G401.6 (cell line): Measurements from ENCODE around the gene CSF3.

Experiments
- FAIRE-seq: peaks from 2 replicates; lab custom pipeline; 2012; peaks lifted over from hg19 to GRCh38; lab: Jason Lieb, UNC

CSF3 gene, protein sequence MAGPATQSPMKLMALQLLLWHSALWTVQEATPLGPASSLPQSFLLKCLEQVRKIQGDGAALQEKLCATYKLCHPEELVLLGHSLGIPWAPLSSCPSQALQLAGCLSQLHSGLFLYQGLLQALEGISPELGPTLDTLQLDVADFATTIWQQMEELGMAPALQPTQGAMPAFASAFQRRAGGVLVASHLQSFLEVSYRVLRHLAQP

DNA sequence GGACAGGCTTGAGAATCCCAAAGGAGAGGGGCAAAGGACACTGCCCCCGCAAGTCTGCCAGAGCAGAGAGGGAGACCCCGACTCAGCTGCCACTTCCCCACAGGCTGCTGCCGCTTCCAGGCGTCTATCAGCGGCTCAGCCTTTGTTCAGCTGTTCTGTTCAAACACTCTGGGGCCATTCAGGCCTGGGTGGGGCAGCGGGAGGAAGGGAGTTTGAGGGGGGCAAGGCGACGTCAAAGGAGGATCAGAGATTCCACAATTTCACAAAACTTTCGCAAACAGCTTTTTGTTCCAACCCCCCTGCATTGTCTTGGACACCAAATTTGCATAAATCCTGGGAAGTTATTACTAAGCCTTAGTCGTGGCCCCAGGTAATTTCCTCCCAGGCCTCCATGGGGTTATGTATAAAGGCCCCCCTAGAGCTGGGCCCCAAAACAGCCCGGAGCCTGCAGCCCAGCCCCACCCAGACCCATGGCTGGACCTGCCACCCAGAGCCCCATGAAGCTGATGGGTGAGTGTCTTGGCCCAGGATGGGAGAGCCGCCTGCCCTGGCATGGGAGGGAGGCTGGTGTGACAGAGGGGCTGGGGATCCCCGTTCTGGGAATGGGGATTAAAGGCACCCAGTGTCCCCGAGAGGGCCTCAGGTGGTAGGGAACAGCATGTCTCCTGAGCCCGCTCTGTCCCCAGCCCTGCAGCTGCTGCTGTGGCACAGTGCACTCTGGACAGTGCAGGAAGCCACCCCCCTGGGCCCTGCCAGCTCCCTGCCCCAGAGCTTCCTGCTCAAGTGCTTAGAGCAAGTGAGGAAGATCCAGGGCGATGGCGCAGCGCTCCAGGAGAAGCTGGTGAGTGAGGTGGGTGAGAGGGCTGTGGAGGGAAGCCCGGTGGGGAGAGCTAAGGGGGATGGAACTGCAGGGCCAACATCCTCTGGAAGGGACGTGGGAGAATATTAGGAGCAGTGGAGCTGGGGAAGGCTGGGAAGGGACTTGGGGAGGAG, at the start of gene CSF3:
TSS of gene CSF3 (plus strand) at position 436 of the 993 bp plus-strand sequence. CDS start at position 471, 35 bp downstream.
- no peak for FAIRE-seq

DNA sequence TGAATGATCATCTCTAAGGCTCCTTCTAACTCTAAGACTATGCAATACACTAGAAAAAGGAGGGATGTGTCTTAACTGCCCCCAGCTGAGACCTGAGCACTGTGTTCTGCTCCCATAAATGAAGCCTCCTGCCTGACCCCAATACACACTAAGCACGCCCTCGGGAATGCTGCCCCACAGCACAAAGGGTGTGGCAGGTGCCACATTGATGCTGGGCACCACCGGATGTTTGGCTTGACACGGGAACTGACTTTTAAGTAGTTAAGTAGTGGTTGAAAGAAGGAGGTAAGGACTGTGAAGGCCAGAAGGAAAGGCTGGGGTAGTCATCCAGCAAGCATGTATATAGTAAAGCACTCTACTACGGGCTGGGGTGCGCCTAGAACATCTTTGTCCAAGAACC, 48.5 kb upstream of the CSF3 start:
- no peak for FAIRE-seq

DNA sequence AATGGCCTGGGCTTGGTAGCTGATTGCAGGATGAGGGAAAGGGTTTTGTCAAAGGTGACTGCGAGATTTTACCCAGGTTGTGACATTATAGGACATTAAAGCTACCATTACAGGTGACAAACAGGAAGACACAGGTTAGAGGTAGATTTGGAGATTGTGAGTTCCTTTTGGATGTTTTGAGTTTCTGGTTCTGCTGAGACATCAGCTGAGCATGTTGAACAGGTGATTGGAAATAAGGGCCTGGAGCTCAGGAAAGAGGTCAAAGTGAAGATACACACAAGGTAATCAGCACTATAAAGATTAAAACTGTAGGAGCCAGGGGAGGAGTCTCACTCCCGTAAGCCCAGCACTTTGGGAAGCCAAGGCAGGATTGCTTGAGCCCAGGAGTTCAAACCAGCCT, 46.5 kb upstream of the CSF3 start:
- FAIRE-seq, result no peak

DNA sequence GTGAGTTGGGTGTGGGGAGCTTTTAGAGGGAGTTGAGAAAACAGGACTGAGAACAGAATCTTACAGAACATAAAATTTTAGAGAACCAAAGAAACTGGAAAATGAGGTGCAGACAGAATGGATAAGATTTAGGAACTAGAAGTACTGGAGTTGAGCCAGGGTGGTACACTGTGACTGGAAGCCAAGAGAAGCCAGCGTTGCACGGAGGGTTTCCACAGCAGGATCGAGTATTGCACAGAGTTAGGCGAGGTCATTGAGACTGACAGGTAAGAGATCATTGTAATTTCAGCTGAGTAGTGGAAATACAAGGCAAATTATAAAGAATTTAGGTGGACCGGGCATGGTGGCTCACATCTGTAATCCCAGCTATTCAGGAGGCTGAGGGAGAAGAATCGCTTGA, 45.9 kb upstream of the CSF3 start:
- no peak for FAIRE-seq

DNA sequence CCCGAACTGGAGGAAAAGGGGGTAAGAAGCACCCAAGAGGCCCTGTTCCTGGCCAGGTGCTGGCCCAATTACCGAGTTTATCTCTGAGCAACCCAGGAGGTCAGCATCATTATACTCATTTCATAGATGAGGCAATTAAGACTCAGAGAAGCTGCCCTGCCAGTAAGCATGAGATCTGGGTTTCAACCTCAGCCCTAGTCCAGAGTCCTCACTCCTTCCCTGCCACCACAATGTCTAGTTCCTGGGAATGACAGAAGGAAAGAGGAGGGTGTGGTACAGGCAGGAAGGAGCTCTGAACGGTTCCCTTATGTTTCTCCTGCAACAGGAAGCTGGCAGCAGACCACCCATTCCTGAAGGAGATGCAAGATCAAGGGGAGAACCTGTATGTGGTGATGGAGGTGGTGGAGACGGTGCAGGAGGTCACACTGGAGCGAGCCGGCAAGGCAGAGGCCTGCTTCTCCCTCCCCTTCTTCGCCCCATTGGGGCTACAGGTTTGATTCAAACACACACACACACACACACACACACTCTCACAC, 45.0 kb upstream of the CSF3 start:
- FAIRE-seq, result no peak

DNA sequence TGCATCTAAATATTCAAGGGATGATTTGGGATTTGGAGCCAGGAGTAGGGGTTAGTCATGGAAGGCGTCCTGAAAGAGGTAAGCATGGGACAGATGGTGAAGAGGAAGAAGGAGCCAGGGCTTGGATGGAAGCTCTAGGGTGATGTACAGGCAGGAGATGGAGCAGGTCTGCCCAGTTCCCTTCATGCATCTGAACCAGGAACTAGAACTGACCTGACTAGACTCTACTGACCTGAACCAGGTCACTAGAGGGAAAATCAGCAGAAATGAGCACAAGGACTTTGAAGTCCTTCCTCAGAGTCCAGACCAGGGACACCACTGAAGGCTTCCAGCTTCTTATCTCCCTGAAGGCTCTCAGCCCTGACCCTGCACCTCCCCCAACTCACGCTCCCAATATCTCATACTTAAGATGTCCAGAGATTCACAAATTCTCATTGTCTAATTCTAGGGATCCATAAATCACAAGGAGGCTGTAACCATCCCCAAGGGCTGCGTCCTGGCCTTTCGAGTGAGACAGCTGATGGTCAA, 44.1 kb upstream of the CSF3 start:
- no peak for FAIRE-seq

DNA sequence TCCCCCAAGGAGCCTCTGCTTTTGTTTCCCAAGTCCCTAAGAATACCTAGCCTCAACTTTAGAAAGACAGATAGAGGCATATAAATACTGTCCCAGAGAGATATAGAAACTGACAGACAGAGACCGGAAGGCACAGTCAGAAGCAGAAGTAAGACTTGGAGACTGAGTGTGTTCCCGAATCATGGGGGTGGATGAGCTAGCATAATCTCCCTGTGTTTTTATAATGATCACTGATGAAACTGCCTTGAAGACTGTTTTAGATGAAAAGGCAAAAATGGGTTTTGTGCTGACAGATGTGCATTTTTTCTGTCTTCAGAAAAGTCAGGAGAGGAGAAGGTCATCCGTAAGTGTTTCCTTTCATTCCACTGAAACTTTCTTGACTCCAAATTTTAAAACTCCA, 43.0 kb upstream of the CSF3 start:
- FAIRE-seq, result no peak

DNA sequence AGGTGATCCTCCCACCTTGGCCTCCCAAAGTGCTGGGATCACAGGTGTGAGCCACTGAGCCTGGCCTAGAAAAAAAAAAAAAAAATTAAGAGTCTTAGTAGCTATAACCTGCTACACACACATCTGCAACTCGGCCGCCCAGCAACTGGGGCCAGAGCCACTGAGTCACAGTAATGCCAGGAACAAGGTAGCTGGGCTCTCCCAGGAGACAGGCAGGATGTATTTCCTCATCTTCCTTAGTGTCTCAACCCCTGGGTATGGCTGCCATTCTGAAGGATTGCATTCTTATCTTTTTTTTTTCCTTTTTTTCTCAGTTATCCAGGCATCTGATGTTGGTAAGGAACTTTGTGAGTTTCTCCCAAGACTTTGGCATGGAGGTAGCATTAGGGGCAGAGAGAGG, 41.7 kb upstream of the CSF3 start:
- no peak for FAIRE-seq

DNA sequence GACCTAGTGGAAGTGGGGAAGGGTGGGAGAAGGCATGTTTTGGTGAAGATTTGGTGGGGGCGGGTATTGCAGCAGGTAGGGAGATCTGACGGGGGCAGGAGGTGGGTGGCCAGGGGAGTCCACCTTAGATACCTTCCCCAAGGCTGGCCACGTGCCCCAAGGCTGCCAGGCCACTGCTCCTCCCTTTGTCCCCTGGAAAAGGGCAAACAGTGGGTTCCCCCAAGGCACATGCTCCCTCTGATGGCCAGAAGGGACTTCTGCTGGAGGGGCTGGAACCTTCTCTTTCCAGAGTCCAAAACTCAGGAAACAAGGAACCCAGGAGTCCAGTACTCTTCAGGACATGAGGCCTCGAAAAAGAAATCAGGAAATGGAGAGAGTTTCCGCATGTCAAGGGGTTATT, 40.8 kb upstream of the CSF3 start:
- no peak for FAIRE-seq

DNA sequence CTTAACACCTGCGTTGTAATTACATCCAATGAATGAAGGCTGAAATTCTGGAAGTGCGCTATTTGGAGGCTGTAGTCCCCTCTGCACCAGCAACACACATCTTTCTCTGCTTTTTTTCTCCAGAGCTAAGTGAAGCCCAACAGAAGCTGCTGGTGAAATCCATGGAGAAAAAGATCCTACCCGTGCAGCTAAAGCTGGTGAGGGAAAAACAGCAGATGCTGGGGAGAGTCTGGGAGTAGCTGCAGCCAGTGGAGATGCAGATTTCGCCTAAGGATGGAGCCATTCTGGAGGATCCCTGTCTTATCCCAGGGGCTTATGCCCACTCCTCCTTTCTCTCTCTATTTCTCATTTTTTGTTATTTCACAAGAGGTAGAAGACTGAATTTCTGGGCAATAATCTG, 39.4 kb upstream of the CSF3 start:
- no peak for FAIRE-seq

DNA sequence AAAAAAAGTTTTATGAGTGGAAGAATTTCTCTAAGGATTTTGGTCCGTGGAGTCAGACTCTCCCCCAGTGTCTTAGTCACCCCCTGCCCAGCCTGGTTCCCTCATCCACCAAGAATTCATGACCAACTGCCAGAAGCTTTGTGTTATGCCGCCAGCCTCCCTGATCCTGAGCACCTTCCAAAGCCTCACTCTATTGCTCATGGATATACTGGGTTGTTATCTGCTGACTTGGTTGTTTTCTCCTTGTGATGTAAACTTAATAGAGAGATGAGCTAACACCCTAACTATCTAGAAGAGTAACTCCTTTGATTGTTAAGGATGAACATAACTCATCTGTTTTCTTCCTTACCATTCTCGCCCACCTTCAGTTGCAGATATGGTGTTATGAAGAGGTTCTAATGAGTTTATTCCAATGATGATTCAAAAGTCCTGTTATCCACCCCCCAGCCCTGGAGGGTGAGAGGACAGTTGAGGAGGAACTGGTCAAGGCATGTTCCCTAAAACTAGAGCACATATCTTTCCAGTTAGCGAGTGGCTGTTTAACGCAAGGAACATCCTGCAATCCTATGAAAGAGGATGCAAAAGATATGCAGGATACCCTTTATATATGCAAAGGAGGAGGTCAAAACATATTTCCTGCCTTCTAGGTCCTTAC, 36.1 kb upstream of the CSF3 start:
- no peak for FAIRE-seq

DNA sequence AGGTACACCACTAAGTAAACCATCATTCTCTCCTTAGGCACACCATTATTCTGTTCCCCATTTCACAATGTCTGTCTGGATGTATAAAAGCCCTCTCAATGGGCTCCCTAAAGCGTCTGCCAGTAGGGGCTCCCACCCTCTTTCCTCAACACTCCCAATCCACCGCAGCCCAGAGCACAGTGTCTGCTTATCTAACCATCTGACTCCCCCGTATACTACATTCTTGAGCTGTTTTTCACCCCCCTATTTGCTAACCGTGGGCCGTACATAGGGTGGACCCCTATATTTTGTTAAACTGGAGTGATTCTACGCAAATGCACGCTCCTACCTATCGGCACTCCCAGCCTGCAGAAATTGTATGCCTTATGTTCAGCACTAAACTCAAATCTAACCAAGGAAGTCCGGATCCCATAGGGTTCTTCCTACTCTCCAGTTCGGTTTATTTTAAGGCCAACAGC, 35.3 kb upstream of the CSF3 start:
- FAIRE-seq, result no peak

DNA sequence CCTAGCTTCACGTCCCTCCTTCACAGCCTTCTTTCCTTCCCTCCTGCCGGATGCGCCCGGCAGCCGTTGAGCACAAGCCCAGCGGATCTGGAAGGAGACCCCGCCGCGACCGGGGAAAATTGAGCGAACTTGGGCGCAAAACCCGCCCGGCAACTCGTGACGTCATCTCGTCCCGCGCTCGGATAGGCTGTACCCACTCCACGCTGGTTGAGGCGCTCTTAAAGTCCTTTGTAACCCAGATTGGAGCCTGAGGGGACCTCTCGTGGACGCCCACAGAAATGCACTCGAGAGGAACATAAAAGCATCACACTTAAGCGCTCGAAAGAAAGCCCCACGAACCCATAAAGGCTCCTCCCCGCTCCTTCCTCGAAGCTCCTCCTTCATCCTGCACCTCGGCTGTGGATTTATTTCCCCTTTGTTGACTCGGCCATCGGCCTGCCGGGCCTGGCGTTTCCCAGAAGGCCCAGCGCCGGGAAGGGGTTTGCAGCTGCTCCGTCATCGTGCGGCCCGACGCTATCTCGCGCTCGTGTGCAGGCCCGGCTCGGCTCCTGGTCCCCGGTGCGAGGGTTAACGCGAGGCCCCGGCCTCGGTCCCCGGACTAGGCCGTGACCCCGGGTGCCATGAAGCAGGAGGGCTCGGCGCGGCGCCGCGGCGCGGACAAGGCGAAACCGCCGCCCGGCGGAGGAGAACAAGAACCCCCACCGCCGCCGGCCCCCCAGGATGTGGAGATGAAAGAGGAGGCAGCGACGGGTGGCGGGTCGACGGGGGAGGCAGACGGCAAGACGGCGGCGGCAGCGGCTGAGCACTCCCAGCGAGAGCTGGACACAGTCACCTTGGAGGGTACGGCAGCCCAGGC, 34.7 kb upstream of the CSF3 start, which contains the start of gene PSMD3:
TSS of gene PSMD3 (plus strand) at position 457 of the 856 bp plus-strand sequence. CDS start at position 621, 164 bp downstream.
- FAIRE-seq, result peak; percentile 98

DNA sequence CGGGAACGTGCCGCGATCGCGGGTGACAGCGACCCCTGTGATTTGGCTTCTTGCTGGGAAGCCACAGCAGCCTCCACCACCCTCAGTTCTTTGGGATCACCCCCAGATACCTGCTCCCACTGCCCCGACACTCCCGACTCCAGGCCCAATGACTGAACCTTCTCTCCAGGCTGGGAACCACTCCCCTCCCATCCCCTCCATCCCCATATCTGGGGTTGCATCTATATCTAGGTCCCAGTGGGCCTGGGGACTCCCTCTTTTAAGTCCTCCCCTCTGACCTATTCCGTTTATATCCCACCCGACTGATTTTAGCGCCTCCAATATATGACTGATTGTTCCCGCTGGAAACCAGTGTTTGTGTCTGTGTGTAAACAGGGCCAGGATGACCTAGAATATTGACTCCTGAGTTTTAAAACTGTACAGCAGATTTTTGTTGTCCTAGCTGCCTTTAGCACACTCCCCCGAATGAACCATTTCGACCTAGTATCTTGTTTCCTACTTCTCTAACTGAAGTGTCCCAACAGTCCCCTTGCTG, 34.0 kb upstream of the CSF3 start:
- no peak for FAIRE-seq

DNA sequence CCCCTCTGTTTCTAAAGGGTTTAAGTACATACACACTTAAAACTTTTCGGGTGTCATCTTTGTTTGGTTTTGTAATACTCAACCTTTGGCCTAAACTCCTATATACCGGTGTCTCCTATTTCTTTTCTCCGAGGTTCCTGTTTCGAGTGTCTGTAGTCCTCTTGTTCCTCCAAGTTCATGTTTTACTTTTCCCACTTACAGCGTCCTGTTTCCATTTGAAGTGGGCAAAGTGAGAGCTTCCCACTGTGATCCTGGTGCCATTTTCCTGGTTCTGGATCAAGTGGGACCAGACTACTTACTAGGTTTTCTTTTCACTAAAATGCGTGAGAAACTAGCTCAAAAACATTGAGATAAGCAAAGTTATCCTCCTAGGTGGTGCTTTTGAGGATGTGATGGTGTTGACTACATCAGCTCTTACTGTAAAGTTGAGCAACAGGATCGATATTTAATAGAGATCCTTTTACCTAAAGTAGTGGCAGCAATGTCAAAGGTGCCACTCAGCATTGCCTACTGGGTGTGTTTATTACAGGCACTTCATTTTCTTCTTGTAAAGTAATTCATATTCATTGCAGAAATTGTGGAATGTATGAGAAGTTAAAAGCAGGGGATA, 33.4 kb upstream of the CSF3 start:
- FAIRE-seq, result no peak

DNA sequence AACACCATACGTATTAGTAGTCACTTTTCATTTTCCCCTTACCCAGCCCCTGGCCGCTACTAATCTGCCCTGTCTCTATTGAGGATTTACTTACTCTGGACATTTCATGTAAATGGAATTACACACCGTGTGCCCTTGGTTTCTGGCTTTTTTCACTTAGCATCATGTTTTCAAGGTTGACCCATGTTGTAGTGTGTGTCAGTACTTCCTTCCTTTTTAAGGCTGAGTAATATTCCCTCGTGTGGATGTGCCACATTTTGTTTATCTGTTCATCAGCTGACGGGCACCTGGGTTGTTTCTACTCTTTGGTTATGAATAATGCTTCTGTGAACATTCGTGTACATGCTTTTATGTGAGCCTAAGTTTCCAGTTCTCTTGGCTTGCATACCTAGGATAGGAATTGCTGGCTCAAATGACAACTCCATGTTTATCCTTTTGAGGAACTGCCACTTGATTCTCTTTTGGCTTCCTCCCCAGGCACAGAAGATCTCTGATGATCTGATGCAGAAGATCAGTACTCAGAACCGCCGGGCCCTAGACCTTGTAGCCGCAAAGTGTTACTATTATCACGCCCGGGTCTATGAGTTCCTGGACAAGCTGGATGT, 26.9 kb upstream of the CSF3 start:
- FAIRE-seq, result no peak

DNA sequence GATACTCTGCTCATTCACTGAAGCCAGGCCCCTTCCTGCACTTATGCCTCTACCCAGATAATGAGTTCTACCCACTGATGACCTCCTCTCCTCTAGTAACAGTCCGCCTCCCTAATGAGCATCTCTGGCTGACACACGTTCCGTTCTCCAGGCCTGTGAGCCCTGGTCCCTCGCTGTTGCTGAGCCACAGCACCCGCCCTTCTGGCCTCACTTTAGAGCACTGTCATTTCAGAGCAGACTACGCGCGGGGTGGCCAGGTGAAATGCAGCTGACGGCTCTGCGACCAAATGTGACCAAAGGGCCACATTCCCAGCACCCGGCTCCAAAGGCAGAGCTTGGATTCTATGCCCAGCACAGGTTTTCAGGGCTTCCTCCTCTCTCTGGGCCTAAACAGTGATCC, 20.8 kb upstream of the CSF3 start:
- no peak for FAIRE-seq

DNA sequence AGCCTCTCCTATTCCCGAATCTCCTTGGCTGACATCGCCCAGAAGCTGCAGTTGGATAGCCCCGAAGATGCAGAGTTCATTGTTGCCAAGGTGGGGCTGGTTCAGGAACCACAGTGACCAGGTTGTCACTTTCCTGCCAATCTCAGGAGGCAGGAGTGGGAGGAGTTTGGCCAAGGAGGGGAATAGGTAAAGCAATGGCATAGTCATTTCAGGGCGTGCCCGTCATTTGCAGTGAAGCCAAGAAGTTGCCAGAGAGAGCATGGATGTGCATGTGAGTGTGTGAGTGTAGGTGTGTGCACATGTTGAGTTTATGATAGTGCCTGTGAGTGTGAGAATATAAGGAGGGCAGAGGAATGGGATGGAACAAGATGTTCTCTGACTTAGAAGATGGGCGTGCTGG, 19.8 kb upstream of the CSF3 start:
- no peak for FAIRE-seq

DNA sequence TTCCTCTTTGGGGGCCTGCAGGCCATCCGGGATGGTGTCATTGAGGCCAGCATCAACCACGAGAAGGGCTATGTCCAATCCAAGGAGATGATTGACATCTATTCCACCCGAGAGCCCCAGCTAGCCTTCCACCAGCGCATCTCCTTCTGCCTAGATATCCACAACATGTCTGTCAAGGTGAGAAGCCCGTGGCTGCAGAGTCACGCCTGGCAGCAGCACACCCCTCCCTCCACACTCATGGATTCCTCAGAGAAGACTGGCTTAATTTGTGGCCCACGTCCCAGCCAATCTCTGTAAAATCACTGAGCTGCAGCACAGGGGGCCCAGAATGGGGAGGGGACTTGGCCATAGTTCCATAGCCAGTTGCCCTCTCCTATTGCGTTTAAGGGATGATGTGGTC, 19.1 kb upstream of the CSF3 start:
- no peak for FAIRE-seq

DNA sequence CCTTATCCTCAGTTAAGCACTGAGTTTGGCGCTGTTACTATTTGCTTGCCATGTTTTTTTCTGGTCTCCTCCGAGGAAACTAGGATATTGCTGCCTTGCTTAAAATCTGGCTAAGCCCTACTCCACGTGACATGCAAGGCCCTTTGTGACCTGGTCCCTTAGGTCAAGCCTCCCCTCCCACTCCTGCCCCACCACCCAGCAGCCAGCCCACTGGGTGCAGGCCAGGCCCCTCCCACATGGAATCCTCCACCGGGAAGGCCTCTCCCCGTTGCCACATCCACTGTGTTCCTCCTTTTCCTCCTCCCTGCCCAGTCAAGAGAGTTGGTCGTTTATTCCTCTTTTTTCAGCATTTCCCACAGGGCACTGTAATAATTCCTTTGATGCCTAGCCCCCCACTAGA, 18.4 kb upstream of the CSF3 start:
- FAIRE-seq, result no peak
